Neural progenitor cell (in vitro differentiated cells): ENCODE data around the gene DAPL1.

Experiments used
- EZH2 ChIP-seq: fragments of 200-600 bp; sonication (generic); IDR thresholded peaks from 2 replicates; pipeline ENCODE4 v1.6.1; 2017; ENCODE audit warnings: antibody characterized with exemption, mild to moderate bottlenecking, moderate library complexity
- EZH2phosphoT487 ChIP-seq: fragments of 200-600 bp; sonication (generic); IDR thresholded peaks from 2 replicates; pipeline ENCODE4 v1.6.1; 2017; ENCODE audit warnings: antibody characterized with exemption
- TF ChIP-seq, protein P1 (sequence below): fragments of 200-600 bp; sonication (generic); IDR thresholded peaks from 2 replicates; pipeline ENCODE4 v1.5.1; 2017; ENCODE audit warnings: antibody characterized with exemption, mild to moderate bottlenecking

DNA sequence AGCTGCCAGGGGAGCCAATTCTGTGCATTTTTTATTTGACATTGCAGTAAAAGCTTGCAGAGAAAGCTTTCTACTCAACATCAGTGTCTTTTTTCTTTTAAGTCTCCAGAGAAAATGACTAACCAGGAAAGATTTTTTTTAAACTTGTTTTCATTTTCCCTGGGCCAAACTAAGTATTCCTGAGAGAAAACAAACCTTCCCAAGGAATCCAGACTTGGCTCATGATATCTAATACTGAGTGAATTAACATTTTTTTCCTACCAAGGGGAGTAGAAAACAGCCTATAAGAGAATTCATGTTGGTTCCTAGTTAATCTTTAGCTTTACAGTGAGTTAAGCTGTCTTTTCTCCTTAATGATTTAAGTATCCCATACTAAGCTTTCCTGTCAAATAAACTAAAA is 46.7 kb downstream of the DAPL1 start:
- TF ChIP-seq, protein P1, sequence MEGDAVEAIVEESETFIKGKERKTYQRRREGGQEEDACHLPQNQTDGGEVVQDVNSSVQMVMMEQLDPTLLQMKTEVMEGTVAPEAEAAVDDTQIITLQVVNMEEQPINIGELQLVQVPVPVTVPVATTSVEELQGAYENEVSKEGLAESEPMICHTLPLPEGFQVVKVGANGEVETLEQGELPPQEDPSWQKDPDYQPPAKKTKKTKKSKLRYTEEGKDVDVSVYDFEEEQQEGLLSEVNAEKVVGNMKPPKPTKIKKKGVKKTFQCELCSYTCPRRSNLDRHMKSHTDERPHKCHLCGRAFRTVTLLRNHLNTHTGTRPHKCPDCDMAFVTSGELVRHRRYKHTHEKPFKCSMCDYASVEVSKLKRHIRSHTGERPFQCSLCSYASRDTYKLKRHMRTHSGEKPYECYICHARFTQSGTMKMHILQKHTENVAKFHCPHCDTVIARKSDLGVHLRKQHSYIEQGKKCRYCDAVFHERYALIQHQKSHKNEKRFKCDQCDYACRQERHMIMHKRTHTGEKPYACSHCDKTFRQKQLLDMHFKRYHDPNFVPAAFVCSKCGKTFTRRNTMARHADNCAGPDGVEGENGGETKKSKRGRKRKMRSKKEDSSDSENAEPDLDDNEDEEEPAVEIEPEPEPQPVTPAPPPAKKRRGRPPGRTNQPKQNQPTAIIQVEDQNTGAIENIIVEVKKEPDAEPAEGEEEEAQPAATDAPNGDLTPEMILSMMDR, result no peak
- TF ChIP-seq EZH2phosphoT487, result no peak
- TF ChIP-seq EZH2, result no peak
